Activated CD8-positive, alpha-beta memory T cell treated with anti-CD3 and anti-CD28 coated beads, Interleukin-2, amount 50 U/mL, for 1 hour (primary cell): Measurements from ENCODE around the gene TTC21A.

Experiments
- DNase-seq: peaks from one replicate; pipeline ENCODE4 v3.0.0-alpha.2; 2020; ENCODE audit errors: extremely low read depth

The TTC21A gene

DNA sequence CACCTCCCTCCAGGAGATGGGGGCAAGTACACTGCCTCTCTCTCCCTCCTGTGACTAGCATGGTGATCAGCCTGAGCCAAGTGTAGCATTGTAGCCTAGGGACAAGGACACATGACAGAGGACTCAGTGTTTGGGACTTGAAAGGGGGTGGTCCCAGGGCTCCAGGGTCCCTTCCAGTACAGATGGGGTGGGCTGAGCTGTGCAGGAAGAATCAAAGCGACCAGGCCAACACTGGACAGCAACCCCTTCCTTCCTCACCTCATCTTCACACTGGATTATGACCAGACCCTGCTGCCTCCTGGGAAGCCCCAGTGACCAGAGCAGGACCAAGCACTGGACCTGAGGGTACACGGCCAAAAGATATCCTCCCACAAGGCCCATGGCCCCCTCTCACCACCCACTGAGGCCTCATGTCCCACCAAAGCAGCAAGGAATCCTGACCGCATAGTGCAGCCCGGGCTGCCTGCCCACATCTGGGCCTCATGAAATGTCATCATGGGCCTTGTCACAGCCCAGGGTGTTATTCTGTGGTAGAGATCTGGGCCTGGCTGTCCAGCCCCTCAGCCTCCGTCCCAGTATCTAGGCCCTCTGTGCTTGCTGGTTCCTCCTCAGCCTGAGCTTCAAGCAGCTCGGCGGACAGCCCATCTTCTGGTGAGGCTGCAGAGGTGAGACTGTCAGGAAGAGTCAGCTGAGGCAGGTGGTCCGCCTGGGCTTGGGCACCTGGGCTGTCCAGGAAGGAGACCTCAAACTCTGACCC lies 9.6 kb upstream of the TTC21A start:
- no peak for DNase-seq

- no peak for DNase-seq
Observed at GRCh38 chr3:39098473-39099000, 8.9 kb upstream of the TTC21A start.

GRCh38 chr3:39099242-39099641 lies 8.2 kb upstream of the TTC21A start:
- DNase-seq: no peak

- DNase-seq: no peak
Observed at GRCh38 chr3:39099738-39100499, 7.6 kb upstream of the TTC21A start.

DNA sequence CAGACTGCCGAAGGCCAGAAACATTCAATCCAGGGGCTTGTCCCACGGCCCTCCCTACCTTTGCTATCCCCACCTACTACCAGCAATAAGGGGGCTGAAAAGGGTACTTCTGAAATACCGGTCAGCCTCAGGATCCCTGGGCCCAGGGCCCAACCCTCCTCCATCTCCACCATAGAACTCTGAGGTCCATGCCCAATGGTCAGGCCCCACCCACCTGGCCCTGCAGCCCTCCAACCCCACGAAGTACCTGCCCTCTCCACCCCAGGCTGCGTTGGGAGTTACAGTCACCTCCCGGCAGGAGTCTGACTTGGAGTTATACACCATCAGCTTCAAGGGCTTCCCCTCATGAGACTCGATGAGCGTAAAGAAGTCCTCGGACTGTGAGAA lies 7.0 kb upstream of the TTC21A start:
- DNase-seq: no peak

DNA sequence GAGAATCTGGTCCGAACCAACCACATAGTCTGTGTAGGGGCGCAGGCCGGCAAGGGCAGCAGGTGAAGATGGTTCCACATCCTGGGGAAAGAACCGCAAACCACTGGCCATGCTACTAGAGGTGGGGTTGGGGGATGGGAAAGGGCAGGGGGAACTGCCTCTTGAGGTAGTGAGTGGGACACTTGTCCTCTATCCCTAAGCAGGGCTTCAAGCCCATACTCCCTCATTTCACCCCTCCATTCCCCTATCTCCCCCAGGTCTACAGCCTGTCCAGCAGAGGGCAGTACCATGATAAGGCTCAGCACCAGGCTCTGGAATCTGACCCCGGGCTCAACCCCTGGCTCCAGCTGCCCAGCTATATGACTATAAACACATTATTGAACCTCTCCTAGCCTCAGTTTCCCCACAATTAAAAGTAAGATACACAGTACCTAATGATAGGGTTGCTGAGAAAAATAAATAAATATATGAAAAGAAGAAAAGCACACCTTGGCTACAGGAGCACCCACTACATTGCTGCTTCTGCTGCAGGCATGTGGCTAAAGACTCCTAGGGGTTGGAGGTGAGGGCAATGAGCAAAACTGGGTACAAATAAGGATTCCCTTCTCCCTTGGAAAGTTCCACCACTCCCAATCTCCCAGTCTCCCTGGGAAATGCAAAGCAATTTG lies 6.3 kb upstream of the TTC21A start:
- no peak for DNase-seq

DNA sequence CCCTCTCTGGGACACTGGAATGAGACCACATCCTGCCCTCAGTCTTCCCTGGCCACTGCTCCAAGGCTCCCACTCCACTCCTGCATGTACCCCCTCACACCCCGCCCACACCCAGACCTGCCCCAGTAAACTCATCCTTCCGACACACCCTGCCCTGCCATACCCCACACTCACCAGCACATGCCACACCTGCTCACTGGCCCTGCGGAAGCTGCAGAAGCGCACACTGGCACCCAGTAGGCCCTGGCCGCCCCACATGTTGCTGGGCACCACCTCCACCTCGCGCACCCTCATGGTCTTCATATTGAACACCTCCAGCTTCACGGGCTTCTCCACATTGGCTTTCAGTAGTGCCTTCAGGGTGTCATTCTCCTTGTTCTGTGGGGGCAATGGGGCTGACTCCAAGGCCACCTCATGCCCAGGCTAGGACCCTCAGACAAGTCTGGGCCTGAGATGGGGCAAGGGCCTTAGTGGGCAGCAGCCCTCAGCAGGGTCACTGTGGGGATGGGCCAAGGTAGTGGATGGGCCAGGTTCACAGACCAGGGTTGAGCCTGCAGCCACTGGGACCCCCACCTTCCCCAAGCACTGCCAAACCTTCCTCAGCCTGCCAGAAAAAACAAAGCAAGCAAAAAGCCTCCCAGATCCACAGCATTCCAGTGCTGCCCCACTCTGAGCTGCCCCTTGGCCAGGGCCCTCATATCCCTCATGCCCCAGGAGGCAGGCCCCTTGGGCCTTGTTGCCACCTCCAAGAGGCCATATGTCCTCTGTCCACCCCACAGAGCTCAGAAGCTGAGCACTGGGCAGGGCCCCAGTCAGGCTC lies 4.8 kb upstream of the TTC21A start:
- DNase-seq: no peak

DNA sequence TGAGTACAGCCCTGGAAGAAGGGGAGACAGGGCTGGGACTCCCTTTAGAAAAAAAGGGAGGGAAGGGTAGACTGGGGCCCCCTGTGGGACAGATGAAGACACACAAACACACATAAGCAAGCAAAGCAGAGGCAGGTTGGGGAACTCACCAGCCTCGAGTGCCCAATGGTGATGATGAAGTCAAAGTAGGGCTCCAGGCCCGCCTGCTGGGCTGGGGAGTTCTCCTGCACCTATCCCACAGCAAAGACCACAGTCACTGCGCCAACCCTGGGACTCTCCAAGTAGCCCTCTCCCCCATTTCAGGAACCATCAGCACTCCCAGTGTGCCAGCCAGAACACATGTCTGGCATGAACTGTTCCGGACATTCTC lies 4.2 kb upstream of the TTC21A start:
- no peak for DNase-seq

DNA sequence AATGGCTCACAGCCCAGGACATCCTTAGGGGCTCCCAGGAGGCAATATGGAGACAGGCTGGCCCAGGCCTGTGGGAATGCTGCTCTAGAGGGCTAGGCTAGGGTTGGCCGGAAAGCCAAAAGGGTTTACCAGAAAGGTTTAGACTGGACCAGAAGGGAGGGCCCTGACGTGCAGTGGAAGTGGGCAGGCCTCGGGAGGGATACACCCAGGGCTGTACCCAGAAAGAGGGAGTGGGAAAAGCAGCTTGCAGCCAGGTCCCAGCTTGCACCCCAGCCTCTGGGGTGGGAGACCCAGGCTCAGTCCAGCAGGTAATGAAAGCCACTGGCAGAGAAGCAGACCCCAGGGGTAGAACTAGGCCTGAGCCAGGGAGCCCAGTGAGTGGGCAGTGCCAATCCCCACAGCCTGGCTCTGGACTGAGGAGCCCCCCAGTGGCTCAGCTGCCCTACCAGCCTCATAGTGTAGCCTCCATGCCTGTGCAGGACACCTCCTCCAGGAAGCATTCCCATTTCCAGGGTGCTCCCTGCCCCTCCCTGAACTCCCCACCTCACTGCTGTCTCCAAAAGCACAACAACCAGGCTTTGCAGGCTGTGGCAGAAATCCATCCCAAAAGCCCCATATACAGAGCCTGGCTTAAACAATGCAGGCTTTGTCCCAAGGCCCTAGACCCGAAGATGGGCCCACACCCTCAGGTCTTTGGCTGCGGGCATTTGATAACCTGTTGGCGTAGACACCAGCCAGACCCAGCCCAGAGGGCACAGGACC lies 3.5 kb upstream of the TTC21A start:
- DNase-seq: no peak

GRCh38 chr3:39104961-39105686 lies 2.4 kb upstream of the TTC21A start:
- DNase-seq: no peak

DNA sequence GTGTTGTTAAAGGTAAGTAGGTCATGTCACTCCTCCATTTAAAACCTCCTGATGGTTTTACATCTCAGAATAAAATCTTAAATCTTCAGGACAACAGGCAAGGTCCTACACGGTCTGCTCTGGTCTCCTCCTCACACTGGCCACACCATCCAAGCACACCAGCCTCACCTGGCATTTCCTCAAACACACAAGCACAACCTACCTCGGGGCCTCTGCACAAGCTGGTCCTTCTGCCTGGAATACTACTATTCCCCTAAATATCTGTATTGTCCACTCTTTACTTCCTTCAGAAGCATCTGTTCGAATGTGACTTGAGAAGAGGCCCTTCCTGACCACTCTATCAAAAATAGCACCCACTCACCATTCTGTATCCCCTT lies 1.8 kb upstream of the TTC21A start:
- DNase-seq: no peak

- DNase-seq: no peak
Observed at GRCh38 chr3:39106281-39106811, 1.1 kb upstream of the TTC21A start.

DNA sequence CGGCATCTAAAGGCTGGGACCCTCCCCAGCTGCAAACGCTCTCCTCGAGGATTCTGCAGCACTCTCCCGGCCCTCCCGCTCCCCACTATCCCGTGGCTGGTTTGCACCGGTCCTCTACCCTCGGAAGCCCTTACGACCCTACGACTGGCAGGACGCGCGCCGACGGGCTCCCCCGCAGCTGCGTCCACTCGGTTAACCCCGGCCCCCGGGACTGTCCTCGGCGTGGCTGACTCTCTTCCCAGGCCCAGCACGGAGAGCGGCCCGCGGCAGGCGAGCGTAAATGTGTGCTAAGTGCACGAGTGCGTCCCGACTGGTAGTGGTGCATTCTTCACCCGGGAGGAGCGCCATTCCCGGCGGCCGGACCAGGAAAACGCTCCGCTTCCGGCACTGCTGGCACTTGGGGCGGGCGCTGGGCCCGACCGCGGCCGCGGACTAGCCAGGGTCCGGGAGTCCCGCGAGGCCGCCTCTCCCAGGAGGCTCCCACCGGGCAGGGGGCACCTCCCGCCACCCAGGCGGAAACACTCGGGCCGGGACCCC lies 561 bp upstream of the TTC21A start:
- no peak for DNase-seq

DNA sequence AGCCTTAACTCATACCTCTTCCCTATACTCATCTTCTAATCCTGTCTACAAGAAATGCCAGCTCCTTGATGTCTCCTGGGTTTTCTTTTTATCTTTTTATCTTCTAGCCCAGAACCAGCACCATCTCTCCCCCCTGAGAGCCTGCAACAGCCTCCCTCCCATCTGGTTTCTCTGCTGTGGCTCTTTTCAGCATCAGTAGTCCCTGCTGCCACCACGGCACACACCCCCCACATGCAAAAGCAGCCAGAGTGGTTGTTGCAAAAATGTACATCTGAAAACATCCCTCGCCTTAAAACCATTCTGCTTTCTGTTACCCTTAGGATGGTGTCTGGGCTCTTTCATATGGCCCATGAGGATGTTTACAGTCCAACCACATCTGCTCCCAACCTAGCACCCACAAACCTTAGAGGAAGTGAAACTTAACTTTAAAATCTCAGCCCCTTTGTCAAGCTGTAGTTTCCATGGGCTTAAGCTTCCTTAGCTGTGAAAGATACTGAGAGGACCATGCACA lies 775 bp downstream of the TTC21A start:
- DNase-seq: no peak

- no peak for DNase-seq
Observed at GRCh38 chr3:39109086-39109485, 1.6 kb downstream of the TTC21A start.

DNA sequence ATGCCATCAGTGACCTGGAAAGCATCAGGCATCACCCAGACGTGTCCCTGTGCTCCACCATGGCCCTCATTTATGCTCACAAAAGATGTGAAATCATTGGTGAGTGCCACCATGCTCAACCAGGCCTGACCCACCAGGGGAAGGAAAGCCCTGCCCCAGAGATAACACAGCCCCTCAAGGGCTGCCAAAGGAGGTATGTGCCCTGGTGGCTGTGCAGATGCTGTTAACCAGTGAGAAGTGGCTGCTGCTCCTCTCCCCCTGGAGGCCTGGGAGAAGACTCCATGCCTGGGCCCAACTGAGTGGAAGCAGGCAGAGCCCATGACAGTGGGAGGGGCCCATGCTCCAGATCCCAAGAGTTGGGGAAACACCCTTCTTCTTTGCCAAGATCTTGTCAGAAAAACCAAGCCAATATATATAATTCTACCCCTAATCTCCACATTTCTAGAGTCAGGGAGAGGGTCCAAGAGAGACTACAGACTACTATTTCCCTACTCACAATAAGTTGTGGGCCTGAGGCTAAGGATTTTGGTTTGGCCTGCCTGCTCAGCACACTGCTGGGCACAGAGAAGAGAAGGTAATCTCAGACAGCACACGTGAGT lies 2.7 kb downstream of the TTC21A start:
- DNase-seq: no peak

GRCh38 chr3:39112113-39112512 lies 4.6 kb downstream of the TTC21A start:
- no peak for DNase-seq

DNA sequence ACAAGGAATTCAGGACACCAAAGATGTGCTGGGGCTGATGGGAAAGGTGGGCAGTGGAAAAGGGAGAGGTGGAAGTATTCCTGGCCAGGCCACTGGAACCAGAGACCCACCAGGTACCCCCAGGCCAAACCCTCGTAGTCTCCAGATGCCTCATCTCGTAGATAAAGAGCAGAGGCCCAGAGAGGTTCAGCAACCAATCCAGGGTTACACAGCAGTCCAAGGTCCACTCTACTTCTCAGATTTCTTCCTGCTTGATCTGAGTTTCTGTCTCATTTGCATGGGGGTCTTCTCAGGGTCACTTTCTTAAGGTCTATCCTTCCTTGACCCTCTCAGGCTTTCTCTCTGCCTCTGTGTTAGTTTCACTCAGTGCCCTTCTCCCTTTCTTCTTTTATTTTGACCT lies 5.1 kb downstream of the TTC21A start:
- no peak for DNase-seq

GRCh38 chr3:39113291-39113690 lies 5.8 kb downstream of the TTC21A start:
- DNase-seq: no peak
